NCI-H345 treated with DMSO at 0.1 percent for 48 hours (cell line): ENCODE results near the gene ZSCAN32.

Source experiments
- DNase-seq: peaks from one replicate; lab custom pipeline; 2025; ENCODE audit not compliant: unreplicated experiment; lab: John Stamatoyannopoulos, UW

Gene ZSCAN32

GRCh38 chr16:3358871-3359270, 41.9 kb downstream of the ZSCAN32 start:
- no peak for DNase-seq

- no peak for DNase-seq
These were observed 44.7 kb downstream of the ZSCAN32 start for GRCh38 chr16:3356118-3356517.

- DNase-seq: no peak
These were observed 45.2 kb downstream of the ZSCAN32 start, which contains the start of gene OR2C1 for GRCh38 chr16:3355589-3355988. OR2C1 (plus strand) TSS chr16:3355889; CDS start chr16:3355941, 52 bp downstream.

GRCh38 chr16:3349175-3349574, 51.6 kb downstream of the ZSCAN32 start:
- DNase-seq: no peak

- DNase-seq: no peak
These were observed 52.1 kb downstream of the ZSCAN32 start for GRCh38 chr16:3348547-3349167.

- no peak for DNase-seq
These were observed 53.2 kb downstream of the ZSCAN32 start for GRCh38 chr16:3347586-3347985.

GRCh38 chr16:3346041-3346440, 54.8 kb downstream of the ZSCAN32 start:
- no peak for DNase-seq
